GM12873 (cell line): ENCODE data around the gene TRAPPC1.

Experiments
- TF ChIP-seq, protein P1 (sequence below): IDR thresholded peaks from 2 replicates; pipeline ENCODE4 v1.5.1; 2012; ENCODE audit warnings: low read depth, mild to moderate bottlenecking, moderate library complexity, low read length, control low read depth; ENCODE audit not compliant: insufficient read depth; ENCODE audit errors: missing control alignments

TRAPPC1 gene

DNA sequence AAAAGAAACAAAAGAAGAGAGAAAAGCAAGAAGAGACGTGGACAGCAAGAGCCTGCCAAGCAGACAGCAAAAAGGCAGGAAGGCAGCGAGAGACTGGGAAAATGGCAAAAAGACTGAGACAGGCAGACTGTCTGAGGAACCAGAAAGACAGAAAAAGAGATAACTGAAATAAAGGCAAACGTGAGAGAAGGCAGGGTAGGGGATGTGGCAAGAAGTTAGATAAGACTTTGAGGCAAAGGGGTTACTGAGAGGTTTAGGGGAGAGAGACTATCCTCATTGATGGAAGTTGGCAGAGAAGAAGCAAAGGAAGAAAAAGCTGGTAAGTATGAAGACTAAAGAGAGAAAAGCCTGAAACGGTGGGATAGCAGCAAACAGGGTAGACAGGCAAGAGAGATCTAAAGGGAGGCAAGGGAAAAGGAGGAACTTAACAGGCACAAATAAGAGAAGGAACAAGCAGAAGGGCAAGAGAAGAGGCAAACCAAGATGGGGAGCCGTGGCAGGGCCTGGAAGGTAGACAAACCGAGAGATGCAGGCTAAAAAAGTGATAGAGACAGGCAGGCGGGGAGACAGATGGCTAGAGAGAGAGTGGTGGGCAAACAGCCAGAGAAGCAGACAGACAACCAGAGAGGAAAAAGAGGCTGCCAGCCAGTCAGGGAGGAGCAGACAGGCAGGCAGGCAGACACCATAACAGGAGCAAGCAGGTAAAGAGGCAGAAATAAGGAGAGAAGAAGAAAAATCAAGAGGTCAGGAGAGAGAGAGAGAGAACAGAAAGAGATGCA lies 50.3 kb downstream of the TRAPPC1 start:
- TF ChIP-seq, protein P1, sequence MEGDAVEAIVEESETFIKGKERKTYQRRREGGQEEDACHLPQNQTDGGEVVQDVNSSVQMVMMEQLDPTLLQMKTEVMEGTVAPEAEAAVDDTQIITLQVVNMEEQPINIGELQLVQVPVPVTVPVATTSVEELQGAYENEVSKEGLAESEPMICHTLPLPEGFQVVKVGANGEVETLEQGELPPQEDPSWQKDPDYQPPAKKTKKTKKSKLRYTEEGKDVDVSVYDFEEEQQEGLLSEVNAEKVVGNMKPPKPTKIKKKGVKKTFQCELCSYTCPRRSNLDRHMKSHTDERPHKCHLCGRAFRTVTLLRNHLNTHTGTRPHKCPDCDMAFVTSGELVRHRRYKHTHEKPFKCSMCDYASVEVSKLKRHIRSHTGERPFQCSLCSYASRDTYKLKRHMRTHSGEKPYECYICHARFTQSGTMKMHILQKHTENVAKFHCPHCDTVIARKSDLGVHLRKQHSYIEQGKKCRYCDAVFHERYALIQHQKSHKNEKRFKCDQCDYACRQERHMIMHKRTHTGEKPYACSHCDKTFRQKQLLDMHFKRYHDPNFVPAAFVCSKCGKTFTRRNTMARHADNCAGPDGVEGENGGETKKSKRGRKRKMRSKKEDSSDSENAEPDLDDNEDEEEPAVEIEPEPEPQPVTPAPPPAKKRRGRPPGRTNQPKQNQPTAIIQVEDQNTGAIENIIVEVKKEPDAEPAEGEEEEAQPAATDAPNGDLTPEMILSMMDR, result no peak
